ENCODE measurements around the gene PROKR1. TPM values are rescaled to one million over a fixed set of nuclear protein-coding genes. Genes with fewer than 3 reads are reported as not detected.

Gene PROKR1
- total and polyA plus RNA-seq, 2 of the 4 experiments (the other 2 are of a cell fraction) = not detected

DNA sequence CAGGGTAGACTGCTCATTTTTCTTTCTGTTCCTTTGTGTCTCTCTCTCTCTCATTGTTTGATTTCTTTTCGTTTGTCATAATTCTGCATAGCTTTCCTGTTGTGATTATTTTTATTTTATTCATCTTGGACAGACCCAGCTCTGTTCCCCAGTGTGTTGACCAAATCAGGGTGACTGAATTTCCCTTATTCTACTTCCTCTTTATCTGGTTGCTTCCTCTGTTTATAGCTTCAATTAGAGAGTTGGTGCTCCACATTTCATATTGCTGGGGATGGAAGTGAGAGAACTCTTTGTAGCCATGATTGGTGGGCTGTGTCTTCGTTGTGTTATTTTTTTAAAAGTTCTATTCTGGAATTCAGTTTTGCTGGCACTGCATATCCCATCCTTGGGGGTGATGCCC, 19.1 kb downstream of the PROKR1 start:
- no CpG with 5 or more reads among the region's 2 CpGs for WGBS, 2 experiments (ENCODE audit: extremely low coverage in 2 of 2, insufficient read length in 1 of 2)
- DNase-seq (no peak), ATAC-seq (ENCODE audit: low read depth) (no peak)
- H3K27me3 ChIP-seq (ENCODE audit: control insufficient read depth, insufficient read depth, low read length) = peaks cover 31% of the 10 kb centered on the region
- no peaks in the 10 kb centered on the region for H3K36me3 ChIP-seq (ENCODE audit: control insufficient read depth, insufficient read depth, low read length)
- no peak overlapping the region for H3K4ac ChIP-seq (ENCODE audit: low read depth, low read length)
- H3K9ac ChIP-seq (ENCODE audit: low read depth, low read length) = no peak overlapping the region
- H4K8ac ChIP-seq (ENCODE audit: low read depth in 2 of 2, low read length in 2 of 2) = no peak overlapping the region
- H3K9me3 ChIP-seq (ENCODE audit: control insufficient read depth, insufficient read depth, low read length) = no peaks in the 10 kb centered on the region
- no peak overlapping the region for H3K18ac ChIP-seq (ENCODE audit: low read depth, low read length)
- no peak overlapping the region for H2BK120ac ChIP-seq (ENCODE audit: low read depth, low read length)
- no peak overlapping the region for H2BK20ac ChIP-seq (ENCODE audit: low read depth, low read length)
- no peak overlapping the region for H3K14ac ChIP-seq (replicated peaks; ENCODE audit: low read depth, low read length)
- no TSS peak for BruUV-seq (replicated peaks)
- no peaks in the 10 kb centered on the region for H4K20me1 ChIP-seq (ENCODE audit: insufficient read depth, low read length)
- no peak overlapping the region for H2BK15ac ChIP-seq (ENCODE audit: low read depth, low read length)
- in situ Hi-C loops (cut with MboI; ENCODE audit: low sequenced_read_pairs) (no loop called here), dilution Hi-C loops (cut with HindIII; ENCODE audit: low sequenced_read_pairs, unreplicated experiment) (no loop called here), intact Hi-C loops (cut with micrococcal nuclease) (no loop called here)
- no peak overlapping the region for H2AK9ac ChIP-seq (replicated peaks; ENCODE audit: low read depth, low read length, poor library complexity)
- no peak overlapping the region for H2AFZ ChIP-seq (replicated peaks; ENCODE audit: low read length, poor library complexity)
- POLR2A ChIA-PET (ENCODE audit: unreplicated experiment) = no interaction called here
- no peak overlapping the region for H3K27ac ChIP-seq (ENCODE audit: insufficient read depth, low read length)
- H2AK5ac ChIP-seq (ENCODE audit: low read depth, low read length) = no peak overlapping the region
- H3K79me1 ChIP-seq (ENCODE audit: low read depth in 1 of 2, low read length in 2 of 2) = no peaks in the 10 kb centered on the region
- no peaks in the 10 kb centered on the region for H3K4me1 ChIP-seq (ENCODE audit: control insufficient read depth, insufficient read depth, low read length)
- H3K56ac ChIP-seq (ENCODE audit: extremely low read depth, insufficient read depth, low read length) = no peak overlapping the region
- no peak for TF ChIP-seq BHLHE40 (IDR thresholded peaks at IDR 0.05; ENCODE audit: low read depth, low read length)
- TF ChIP-seq RCOR1 (IDR thresholded peaks at IDR 0.05; ENCODE audit: insufficient replicate concordance, low read length) = no peak
- no peak for TF ChIP-seq CEBPB (IDR thresholded peaks at IDR 0.05; ENCODE audit: low read depth, low read length)
- no peak overlapping the region for H4K5ac ChIP-seq (ENCODE audit: low read depth, low read length)
- no peaks in the 10 kb centered on the region for H3K9me1 ChIP-seq (ENCODE audit: insufficient read depth, low read length)
- no peak overlapping the region for H4K91ac ChIP-seq (ENCODE audit: insufficient read depth, low read depth, low read length)
- CTCF ChIA-PET = no interaction called here
- H3K23ac ChIP-seq (ENCODE audit: low read depth, low read length) = no peak overlapping the region
- H2BK5ac ChIP-seq (ENCODE audit: low read depth, low read length, poor library complexity, severe bottlenecking) = no peak overlapping the region
- H3K4me3 ChIP-seq (ENCODE audit: insufficient read depth, low read depth, low read length) = no peak overlapping the region
- no peak overlapping the region for H3K4me2 ChIP-seq (ENCODE audit: low read depth, low read length)

Measured in IMR-90 (cell line).